ENCODE measurements around the gene FDCSP.

- TF ChIP-seq CTCF (conservative IDR thresholded peaks at IDR 0.05 in 1 of 2, IDR thresholded peaks at IDR 0.05 in 1 of 2; ENCODE audit: low read depth in 1 of 2, low read length in 2 of 2) (no peak), EZH2 (IDR thresholded peaks at IDR 0.05; ENCODE audit: low read length, missing control alignments) (no peak)
Observed at GRCh38 chr4:70277121-70277520, 51.2 kb downstream of the FDCSP start.
